COLO668 (cell line): ENCODE measurements around the gene RTF1.
A peak's percentile ranks its signal among the peaks of the same experiment; 100 is the strongest.

ENCODE experiments used
- DNase-seq: peaks from one replicate; lab custom pipeline; 2025; ENCODE audit not compliant: unreplicated experiment; lab: John Stamatoyannopoulos, UW

Gene RTF1

DNA sequence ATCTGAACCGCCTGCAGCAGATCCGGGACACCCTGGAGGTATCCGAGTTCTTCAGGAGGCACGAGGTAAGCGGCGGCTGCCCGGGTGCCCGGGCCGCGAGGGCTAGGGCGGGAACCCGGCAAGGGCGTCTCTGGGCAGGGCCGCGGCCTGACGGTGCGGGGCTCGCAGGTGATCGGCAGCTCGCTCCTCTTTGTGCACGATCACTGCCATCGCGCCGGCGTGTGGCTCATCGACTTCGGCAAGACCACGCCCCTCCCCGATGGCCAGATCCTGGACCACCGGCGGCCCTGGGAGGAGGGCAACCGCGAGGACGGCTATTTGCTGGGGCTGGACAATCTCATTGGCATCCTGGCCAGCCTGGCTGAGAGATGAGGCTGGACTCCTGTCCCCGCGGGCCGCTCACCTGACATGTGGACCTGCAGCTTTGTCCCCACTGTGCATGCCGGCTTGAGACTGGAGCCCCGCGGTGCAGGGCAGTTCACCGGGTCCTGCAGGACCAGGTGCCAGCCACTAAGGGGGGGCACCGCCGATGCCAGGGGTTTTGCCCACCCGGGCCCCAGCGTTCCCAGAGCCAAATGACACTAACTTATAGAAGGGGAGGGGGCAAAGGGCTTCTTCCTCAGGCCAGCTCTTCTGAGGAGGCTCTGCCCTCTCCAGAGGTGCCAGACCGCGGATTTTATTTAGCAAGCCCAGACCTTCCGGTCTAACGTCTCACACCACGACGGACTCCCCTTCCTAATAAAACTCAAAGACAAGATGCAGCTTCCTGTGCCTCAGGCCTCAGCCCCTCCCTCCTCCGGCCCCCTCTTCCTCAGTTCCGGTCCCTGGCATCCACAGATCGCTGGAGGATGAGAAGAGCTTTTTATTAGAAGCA, 86.1 kb downstream of the RTF1 start:
- DNase-seq = no peak

DNA sequence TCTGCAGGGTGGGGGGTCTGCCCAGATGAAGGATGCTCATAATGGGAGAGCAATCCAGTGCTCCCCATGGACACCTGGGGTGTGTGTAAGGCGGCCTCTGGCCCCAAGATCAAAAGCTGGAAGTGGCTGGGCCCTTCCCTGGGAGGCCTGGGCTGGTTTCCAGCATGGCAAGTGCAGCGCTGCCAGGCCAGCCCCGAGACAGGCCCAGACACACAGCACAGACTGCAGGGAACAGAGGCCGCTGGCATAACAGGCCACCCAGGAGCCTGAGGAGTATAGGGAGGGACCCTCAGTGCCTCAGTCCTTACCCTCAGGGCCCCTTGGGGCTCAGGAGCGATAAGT, 86.7 kb downstream of the RTF1 start:
- no peak for DNase-seq

DNA sequence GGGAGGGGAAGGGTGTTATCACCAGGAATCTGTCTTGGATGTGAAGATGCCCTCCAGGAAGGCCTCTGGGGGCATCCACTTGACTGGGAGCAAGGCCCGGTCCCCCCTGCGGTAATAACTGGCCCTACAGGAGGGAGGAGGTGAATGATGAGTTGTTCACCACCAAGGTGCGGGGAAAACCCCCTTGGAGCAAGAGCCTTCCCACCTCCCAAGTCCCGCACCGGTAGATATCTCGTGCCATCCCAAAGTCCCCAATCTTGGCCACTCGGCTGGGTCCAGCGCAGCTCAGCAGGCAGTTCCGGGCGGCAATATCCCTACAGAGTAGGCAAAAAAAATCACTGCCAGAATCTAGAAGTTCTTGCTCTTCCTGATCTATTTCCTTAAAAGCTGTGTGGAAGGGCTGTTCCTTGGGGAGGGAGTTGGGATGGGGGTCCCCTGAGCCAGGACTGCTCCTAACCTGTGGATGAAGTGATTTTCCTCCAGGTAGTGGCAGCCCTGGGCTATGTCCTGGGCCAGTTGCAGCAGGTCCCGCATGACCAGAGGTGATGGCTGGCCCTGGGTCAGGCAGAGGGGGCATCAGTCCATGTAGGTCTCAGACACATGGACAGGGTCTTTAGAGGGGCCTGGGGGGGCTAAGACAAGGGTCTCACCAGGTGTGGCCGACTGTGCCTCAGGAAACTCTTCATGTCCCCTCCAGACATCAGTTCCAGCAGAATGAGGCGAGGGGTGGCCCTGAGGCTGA, 88.0 kb downstream of the RTF1 start:
- DNase-seq = no peak

DNA sequence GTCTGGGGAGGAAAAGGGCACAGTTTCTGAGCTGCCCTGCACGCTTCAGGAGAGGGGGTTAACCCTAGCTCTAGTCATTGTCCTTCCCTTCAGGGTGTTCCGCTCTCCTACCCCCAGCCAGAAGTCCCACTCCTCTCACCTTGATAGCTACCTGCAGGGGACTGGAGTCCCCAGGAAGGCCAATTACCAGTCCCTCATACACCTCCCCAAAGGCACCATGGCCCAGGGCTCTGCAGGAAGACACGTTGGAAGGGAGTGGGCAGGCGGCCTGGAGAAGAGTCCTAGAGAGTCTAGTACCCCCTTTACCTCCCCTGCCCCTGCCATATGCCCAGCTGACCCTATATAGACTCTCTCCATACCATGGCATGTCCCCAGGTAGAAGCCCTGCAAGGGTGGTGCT, 88.9 kb downstream of the RTF1 start:
- no peak for DNase-seq

DNA sequence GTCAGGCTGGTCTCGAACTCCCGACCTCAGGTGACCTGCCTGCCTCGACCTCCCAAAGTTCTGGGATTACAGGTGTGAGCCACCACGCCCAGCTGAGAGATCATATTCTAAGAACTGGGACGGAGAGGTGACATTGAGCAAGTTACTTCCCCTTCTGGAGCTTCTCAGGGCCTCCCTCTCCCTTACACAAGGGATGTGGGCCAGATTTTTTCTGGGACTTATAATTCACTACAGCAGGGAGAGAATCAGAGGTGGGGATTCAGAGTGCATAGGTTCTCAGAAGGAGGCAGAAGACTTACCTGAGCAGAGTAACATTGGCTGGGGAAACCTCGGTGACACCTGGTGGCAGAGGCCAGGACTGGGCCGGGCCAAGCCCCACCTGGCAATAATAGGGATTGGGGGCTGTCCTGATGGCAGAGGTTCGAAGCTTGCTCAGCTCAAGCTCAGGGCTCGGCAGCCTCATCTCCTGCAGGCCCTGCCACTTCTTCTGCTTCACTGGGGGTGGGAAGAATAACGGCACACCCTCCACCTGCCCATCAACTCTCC, 90.0 kb downstream of the RTF1 start:
- DNase-seq = no peak

DNA sequence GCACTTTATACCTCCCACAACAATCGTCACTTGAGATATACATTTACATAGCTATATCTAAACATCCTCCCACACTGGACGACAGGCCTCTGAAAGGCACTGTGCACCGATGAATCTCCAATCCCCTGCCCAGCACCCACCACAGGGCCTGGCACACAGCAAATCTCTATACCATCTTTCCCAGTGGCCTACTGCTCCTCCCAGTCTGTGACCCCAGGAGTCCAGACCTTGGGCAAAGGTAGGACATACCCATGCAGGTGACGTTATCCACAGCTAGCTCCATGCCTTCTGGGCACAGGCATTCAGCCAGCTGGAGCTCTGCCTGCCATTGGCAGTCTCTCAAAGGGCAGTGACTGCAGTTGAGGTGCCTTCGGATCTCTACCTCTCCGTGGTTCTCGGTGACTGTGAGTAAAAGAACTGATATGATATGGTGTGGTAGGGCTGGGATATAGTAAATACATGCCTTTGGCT, 91.0 kb downstream of the RTF1 start:
- no peak for DNase-seq

DNA sequence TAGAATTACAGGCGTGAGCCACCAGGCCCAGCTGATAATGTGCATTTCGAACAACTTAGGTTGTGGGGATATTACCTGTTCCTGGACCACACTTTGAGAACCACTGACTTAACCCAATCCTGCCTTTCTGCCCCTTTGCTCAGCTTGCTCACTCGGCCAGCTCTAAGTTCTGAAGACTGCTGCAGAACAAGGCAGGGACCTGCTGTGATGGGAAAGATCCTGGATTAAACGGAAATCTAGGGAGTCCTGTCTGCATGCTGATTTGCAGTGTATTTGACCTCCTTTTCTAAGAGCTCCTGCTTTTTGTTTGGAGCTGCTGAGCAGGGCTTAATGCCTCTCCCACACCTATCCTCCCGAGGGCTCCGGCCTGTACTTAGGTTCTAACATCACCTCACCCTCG, 93.8 kb downstream of the RTF1 start:
- DNase-seq = no peak

DNA sequence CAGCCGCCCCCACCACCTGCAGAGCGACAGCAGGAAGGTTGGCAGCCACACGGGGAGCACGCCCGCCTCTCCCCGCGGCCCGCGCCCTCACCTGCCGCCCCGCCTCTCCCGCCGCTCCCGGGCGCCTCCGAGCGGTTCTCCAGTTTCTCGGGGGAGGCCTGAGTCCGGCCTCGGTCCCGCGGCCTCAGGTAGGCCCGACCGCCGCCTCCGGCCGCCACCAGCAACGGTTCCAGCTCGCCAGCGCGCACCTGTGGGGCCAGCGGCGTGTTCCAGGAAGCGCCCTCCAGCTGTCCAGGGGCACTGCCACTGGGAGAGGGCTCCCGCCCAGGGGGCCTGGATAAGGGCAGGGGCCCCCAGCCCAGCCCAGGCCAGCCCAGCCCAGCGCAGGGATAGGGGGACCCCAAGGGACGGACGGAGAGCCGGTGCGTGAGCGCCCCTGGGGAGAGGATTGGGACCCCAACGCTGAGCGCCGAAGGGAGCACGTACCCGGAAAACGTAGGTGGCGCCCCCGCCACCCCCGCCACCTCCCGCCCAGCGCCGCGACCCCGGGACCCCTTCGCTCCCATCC, 94.5 kb downstream of the RTF1 start:
- peak; percentile 82 for DNase-seq

DNA sequence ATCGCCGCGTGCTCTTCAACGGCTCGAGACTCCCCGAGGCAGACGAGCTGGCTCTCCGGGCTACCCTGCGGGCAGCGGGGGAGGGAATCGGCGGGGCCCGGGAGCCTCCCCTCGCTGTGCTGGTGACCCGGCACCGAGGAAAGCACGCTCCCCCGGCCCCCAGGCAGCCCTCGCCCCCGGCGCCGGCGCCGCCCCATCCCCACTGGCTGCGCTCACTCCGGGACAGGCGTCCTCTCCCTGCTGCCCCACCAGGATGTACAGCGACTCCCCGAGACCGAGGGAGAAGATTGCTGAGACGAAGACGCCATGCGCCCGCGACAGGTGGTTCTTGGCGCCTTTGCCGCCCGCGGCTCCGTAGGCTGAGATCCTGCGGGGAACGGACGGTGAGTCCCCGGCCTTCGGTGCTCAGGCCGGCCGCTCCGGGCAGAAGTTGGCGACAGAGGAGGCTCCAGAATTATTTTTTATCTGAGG, 95.0 kb downstream of the RTF1 start:
- peak; percentile 71 for DNase-seq

DNA sequence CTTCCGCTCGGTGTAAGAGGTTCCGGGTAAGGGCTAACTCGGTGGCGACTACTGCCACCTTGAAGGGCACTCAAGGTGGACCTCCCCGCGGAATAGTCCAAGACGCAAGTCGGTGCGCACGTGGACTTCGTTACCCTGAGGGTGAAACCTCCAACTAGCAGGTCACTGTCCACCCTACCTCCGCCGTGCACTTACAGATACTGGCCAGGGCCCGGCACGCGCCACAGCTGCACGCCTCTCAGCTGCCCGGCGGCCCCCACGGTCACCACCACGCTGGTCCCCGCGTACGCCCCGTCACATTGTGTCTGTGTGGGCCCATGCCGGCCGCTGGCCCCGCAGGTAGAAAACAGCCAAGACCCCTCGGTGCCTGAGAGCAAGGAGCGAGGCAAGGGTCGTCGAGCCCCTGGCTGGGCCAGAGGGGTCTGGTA, 95.6 kb downstream of the RTF1 start:
- no peak for DNase-seq

DNA sequence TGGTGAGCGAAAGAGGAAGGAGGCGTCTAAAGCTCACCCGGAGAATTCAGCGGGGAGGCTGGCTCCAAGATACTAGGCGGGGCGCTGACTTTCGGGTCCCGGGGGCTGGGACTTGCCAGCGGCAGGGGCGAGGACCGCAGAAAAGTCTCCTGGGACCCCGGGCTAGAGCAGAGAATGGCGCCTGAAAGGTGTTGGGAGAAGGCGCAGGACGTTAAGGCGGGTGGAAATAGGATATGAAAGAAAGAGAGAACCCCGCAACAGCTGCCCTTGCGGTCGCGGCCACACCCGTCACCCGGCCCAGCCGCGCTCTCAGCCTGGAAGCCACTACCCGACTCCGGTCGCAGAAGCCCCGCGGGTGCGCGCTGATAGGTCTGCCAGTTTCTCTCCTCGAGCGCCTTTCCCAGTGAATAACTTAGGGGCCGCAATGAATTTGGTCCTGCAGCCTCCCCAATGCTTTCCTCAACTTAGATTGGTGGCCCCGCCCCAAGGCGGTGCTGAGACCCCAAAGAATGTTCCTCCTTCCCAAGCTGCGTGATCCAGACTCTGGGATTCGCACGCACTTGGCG, 96.1 kb downstream of the RTF1 start:
- DNase-seq = peak; percentile 13

DNA sequence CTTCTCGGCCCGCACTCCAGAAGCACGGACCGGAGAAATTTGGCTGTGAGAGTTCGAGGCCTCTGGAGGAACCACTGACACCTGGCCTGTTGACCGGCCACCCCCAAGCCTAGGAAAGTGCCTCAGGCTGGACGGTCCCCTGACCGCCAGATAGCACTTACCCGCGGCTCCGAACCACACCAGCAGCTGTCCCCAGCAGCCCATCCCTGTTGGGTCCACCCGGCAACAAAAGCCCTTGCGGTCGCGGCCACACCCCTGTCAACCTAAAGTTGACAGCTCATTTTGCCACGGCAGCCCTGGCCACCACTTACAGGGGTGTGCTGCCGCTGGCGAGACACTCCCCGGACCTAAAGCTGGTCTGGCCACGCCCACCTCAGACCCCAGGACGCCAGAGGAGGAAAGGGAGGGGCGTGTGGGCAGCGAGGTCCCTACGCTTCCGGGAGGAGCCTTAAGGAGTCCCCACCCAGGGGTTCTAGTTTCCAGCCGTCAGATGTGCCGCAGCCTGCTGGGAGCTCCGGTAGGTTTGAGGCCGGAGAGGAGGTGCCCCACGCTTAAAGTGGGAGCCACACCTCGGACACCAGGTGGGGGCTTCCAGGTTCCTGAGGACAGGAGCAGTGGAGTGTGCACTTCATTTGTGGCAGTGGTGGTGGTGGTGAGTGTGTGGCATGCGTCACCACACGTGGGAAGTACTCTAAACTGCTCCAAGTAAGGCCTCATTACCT, 96.8 kb downstream of the RTF1 start, which contains the start of gene LTK:
TSS of gene LTK (minus strand) at position 322 of the 722 bp plus-strand sequence. CDS start at position 204, 118 bp downstream.
- peak; percentile 9 for DNase-seq

DNA sequence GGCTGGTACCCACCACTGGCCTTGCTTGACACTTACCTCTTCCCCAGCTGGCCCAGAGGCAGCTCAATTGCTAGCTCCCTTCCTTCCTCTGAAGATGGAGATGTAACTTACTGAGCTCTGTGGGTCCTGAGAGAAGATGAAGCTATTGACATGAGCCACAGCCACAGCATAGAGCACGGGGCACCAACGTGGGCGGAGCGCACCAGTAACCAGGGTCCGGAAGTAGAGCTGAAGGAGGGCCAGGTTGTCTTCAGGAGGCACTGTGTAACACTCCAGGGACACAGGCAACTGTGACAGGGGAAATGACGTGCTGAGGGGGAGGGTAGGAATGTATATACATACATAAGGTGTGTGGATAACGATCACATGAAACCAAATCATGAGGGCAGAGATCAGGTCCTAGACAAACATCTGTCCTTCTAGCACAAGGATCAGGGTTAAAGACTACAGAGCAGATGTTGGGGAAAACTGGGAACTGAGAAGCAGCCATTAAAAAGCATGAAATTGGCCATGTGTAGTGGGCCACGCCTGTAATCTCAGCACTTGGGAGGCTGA, 101.1 kb downstream of the RTF1 start:
- no peak for DNase-seq

DNA sequence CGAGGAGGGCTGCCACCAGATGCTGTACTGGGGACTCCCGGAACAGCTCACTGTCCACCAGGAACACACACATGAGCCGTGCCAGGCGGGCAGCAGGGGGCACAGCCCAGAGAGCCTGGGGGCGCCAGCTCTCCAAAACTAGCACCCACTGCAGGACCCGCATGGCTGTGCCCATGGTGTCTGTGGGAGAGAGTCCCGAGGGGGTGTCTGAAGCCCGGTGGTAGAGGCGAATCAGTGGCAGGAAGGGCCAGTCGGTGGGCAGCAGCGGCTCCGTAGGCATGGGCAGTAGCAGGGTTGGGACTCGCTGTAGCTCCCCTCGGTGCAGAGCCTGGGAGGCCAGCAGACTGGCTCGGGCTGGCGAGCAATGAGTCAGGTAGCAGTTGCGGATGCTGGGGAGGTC, 103.7 kb downstream of the RTF1 start:
- DNase-seq = no peak

DNA sequence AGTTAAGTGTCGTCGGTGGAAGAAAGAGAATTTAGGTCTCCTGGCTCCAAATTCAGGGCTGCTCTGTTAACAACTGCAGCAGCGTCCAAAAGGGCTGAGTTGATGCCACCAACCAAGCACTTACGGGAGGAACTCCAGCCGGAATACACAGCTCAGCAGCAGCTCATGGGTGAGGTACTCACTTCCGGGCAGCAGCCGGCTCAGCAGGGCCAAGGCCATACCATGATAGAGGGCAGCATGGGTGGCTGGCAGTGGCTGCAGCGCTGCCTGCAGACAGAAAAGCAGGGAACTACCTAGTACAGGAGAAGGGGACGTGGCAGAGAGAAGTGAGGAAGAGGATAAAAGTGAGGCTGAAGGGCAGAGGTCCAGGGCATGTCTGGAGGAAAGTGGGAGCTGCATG, 104.7 kb downstream of the RTF1 start:
- no peak for DNase-seq

DNA sequence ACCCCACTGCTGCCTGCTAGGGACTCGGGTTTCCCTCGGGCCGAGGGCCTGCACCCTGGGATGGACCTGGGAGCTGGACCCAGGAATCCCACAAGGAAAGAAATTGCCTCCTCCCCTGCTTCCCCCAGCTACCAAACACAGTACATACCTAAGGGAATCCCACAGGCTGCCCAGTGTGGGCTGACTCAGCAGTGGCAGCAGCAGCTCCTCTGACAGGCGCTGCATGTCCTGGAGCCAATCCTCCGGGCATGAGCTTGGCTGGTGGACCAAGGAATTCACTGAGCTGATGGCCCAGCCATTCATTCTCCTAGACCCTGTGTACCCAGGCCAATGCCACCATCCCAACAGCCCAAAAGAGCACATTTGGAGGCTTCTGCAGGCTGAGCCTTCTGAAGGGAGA, 106.2 kb downstream of the RTF1 start:
- no peak for DNase-seq

DNA sequence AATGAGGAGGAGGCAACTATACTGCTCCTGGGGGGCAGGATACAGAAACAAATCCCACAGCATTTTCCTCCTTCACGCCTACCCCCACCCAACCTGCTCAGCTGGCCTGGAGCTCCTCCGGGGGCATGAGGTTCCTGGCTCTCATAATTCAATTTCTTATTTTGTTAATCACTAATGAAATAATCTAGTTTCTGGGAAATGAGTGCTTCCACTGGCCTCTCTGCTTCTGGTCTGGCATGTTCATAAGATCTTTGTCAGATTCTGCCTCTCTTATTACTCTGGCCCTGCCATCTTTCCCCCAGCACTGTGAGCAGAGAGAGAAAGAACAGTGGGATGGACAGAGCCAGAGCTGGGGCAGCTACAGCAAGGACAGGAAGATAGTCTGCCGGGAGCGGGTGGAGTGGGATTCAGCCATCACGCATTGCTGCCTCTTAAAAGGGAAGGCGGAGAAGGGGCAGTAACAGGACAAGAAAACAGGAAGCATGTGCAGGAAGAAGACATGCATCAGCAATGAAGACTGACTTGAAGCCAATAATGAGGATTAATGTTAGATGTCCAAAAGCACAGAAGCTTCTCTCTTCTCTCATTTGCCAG, 113.6 kb downstream of the RTF1 start:
- no peak for DNase-seq
